CD4-positive, alpha-beta T cell treated with Interleukin-1 beta for 1 hour (primary cell): ENCODE results near the gene INSM1.

Experiments
- DNase-seq, 2 donors: peaks; one replicate each; pipeline ENCODE4 v3.0.0-alpha.2; 2020 to 2022

The INSM1 gene

GRCh38 chr20:20395903-20396568 lies 28.1 kb downstream of the INSM1 start:
- no peak for DNase-seq

- DNase-seq = no peak
Measured at GRCh38 chr20:20396794-20397193, 28.9 kb downstream of the INSM1 start.

- no peak for DNase-seq
Measured at GRCh38 chr20:20398123-20398522, 30.2 kb downstream of the INSM1 start.

GRCh38 chr20:20399531-20400500 lies 31.9 kb downstream of the INSM1 start:
- DNase-seq = no peak

GRCh38 chr20:20401991-20402390 lies 34.1 kb downstream of the INSM1 start:
- DNase-seq = no peak

GRCh38 chr20:20404633-20405032 lies 36.7 kb downstream of the INSM1 start:
- no peak for DNase-seq

GRCh38 chr20:20405623-20406022 lies 37.7 kb downstream of the INSM1 start:
- no peak for DNase-seq

- no peak for DNase-seq
Measured at GRCh38 chr20:20406306-20406705, 38.4 kb downstream of the INSM1 start.

- DNase-seq = no peak
Measured at GRCh38 chr20:20407891-20408805, 40.2 kb downstream of the INSM1 start.

- no peak for DNase-seq
Measured at GRCh38 chr20:20409331-20409730, 41.4 kb downstream of the INSM1 start.

GRCh38 chr20:20410678-20411077 lies 42.8 kb downstream of the INSM1 start:
- no peak for DNase-seq

GRCh38 chr20:20411402-20411801 lies 43.5 kb downstream of the INSM1 start:
- no peak for DNase-seq

- DNase-seq = no peak
Measured at GRCh38 chr20:20411836-20412235, 43.9 kb downstream of the INSM1 start.

GRCh38 chr20:20412750-20413149 lies 44.8 kb downstream of the INSM1 start:
- DNase-seq = no peak

GRCh38 chr20:20413810-20414281 lies 45.9 kb downstream of the INSM1 start:
- DNase-seq = no peak

GRCh38 chr20:20414640-20415220 lies 46.8 kb downstream of the INSM1 start:
- DNase-seq = no peak

- no peak for DNase-seq
Measured at GRCh38 chr20:20415321-20415720, 47.4 kb downstream of the INSM1 start.

GRCh38 chr20:20417876-20418676 lies 50.2 kb downstream of the INSM1 start:
- no peak for DNase-seq
